Glomerular visceral epithelial cell (primary cell): ENCODE measurements around the gene WIPF3.
A peak's percentile ranks its signal among the peaks of the same experiment; 100 is the strongest.

Experiments
- DNase-seq: peaks from one replicate; pipeline ENCODE4 v3.0.0-alpha.2; 2016; ENCODE audit errors: extremely low spot score

WIPF3 gene

DNA sequence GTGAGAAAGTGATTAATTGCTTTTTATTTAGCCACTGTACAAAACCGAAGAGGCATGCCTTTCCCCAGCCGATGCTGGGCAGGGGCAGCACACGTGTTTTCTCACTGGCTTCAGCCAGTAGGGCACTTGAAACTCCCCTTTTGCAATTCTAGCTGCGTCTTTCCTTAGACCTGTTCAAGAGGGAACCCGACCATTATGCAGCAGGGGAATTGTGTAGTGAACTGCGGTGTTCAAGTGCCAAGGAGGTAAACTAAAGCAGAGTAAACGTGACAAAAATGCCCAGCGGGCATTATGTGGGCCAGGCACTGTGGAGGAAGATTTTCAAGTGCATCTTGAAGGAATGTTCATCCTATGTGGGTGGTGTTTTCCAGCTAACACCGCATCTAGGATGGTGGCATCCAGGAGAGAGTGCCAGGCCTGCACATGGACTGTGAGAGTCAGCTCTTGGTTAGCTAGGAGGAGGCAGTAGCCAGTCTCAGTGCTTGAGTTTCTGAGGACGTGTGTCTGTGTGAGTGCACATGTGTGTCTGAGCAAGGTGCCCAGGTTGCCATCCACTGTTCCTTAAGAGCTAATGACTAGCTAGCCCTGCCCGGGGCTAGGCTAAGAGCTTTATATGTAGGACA, 3.3 kb downstream of the WIPF3 start:
- no peak for DNase-seq

DNA sequence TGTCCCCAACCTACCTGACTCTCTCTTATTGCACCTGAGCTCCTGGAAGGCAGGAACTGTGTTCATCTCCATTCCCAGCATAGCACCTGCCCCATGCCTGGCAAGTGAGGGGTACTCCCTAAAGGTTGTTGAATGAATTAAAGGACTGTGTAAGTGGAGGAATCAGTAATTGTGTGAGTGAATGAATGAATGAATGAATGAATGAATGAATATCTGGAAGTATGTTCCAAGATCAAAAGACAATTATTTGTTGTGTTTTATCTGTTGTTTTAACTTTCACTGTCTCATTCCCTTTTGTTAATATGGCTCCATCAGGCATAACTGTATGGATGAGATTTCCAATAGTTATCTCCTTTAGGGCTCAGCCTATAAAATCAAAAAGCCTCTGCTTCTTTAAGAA, 4.0 kb downstream of the WIPF3 start:
- DNase-seq: no peak

DNA sequence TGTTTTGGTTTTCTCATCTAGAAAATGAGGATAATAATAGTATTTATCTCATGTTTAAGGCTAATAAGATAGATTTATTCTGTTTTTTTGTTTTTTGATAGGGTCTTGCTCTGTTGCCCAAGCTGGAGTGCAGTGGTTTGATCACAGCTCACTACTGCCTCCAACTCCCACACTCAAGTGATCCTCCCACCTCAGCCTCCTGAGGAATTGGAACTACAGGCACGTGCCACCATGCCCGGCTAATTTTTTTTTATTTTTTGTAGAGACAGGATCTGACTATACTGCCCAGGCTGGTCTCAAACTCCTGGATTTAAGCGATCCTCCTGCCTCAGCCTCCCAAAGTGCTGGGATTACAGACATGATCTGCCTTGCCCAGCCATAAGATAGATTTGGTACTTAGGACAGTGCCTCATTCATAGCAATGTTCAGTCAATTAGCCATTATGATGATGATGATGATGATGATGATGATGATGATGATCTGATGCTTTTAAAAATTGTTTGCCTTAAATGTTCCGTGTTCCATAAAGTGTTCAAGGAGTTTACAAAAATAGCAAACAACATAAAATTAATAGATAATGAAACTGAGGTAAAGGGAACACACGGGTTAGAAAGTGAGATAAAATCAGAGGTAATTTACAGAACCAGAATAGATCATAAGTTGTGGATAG, 4.6 kb downstream of the WIPF3 start:
- no peak for DNase-seq

DNA sequence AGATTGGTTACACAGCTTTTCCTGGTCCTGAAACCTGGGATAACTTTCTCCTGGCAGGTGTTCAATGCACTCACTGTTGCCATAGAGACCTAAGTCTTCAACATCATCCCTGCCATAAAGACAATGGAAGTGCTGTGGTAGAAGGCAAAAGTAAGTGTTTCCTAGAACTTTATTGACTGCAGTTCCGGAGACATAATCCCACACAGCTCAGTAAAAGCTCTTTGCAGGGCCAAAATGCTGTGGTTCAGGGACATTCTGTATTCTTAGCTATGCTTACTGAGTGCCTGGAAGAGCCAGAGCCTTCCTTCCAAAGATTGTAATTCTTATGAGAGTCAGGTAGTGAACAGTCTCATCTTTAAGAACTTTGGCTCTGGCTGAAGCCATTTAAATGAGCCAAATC, 5.3 kb downstream of the WIPF3 start:
- DNase-seq: no peak

DNA sequence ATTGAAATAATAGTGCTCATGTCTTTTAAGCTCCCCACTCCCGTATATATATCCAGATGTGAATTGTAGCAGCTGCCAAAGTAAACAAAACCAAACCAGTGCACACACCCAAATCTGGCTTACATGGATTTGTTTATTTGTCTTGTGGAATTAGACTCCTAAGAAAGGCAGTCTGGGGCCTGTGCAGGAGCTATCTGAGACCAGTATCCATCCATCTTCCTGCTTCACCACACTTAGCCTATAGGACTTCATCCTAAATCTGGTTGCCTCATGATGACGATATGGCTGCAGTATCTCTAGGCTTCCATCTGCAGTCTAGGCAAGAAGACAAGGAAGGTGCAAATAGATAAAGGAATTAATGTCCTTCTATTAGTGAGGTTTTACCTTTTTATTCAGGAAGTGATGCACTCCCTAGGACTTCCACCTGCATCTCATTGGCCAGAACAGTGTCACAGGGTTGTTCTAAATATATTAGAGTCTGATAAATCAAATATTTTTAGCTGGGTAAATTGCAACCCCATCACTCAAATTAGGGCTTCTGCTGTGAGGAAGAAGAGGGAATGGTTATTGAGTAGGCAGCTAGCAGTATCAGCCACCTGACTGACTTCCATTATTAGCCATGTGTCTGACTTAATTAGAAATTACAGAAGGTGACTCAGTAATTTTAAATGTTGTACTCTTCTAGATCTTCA, 6.0 kb downstream of the WIPF3 start:
- no peak for DNase-seq

DNA sequence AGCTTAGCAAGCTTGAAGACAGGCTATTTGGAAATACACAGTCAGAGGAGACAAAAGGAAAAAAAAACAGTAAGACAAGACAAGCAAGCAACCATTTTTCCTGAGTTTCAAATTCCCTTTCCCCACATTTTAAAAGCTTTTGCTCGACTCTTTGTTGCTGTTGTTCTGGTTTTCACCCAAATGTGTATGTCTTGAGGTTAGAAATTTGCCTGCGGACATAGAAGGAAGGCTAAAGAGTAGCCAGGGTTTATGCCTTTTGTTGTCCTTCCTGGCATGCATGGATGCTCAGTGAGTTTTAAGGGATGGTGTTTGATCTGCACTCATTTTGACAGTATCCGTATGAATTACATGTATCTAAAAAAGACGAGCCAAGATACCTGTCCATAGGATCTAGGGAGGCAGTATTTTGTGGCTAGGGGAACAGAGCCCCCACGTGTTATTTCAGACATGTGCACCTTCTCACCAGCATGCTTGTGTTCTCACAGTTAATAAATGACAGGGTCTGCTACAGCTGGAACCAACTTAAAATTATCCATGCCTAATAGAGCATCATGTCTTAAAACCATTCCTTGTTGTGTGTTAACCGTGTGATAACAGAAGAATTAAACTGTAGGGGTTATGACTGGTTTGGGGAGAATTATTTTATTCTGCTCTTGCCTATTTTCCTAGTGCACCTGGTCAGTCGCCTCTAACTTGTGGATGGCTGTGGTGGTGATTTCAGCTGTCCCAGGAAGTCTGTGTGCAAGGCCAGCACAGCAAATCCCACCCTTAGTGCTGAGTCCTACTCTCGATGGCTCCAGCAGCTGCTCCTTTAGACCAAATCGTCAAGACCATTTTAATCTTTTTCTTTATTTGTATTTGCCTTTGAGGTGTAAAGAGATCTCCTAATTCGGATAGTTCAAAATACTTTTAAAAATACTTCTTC, 9.1 kb downstream of the WIPF3 start:
- no peak for DNase-seq

DNA sequence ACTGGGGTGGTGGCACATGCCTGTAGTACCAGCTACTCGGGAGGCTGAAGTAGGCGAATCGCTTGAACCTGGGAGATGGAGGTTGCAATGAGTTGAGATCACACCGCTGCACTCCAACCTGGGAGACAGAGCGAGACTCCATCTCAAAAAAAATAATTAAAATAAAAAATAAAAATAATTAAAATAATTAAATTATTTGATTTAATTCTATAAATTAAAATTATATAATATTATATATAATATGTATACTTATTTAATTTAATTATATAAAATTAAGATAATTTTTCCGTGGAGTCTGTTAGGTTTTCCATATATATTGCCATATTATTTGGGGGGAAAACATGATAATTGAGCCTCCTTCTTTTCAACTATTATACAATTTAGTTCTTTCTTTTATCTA, 12.0 kb downstream of the WIPF3 start:
- no peak for DNase-seq

DNA sequence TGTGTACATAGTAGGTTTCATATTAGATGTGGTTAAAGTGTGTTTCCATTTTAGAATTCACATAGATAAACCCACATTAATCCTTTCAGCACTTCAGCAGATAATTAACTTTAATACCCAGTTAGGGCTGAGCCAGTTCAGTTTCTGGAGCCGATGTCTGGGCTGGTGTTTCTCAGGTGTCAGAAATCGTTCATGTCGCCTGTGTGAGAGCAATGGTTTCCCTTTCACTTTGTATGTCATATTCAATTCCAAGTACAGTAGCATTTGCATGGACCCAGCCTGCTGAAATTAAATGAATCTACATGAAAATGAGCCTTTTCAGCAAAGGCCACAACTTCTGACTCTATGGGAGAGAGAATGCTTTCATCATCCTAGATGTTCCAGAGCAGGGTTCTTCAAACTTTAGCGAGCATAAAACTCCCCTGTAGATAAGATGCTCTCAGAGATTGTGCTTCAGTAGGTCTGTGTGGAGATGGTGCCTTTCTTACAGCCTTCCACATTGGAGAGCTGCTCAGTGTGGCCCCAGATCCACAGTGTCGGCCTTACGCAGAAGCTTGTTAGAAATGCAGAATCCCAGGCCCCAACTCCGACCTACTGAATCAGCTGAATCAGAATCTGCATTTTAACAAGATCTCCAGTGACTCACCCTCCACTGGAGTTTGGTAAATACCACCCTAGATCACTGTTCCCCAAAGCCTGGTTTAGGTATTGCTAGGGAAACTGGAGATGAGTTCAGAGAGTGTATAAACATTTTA, 19.6 kb downstream of the WIPF3 start:
- DNase-seq: no peak

DNA sequence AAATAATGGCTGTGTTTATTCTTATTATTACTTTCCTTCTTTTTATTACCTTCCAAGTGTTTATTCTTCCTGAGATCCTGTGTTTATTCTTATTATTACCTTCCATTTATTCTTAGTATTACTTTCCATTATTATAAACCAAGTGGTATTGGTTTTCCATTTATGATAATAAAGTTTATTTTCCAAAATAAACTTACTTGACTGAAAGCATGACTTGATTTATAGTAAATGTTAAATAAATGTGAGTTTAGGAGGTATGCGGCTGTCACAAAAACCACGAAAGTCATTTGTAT, 20.2 kb downstream of the WIPF3 start:
- DNase-seq: no peak

DNA sequence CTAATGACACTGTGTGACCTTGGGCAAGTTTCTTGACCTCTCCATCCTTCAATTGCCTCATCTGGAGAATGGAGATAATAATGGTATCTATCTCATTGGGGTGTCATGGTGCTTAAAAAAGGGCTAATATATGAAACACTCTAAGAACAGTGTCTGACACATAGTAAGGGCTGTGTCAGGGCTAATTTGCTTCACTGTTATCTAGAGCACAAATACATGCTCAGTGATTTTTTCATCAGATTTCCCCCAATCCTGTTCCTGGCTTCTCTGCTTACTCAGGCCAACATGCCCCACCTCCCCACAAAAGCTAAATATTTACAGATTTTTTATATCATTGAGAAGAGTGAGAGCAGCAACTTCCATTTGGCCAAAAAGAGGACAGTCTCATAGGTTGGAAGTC, 20.6 kb downstream of the WIPF3 start:
- no peak for DNase-seq

DNA sequence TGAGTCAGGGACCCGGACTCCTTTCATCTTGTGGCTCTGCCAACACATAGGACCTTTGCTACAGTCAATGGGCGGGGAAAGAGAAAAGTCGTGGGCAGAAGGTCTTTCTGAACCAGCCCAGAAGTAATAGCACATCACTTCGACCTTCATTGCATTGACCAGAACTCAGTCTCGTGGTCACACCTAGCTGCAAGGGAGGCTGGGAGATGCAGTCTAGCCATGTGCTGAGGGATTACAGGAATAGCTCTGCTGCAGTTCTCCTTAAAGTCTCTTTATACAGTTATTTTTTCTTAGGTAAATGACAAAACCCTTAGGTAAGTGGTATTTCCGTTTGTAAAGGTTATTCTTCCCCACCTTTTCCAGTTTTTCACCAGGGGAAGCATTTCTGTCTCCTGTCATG, 25.4 kb downstream of the WIPF3 start:
- no peak for DNase-seq

DNA sequence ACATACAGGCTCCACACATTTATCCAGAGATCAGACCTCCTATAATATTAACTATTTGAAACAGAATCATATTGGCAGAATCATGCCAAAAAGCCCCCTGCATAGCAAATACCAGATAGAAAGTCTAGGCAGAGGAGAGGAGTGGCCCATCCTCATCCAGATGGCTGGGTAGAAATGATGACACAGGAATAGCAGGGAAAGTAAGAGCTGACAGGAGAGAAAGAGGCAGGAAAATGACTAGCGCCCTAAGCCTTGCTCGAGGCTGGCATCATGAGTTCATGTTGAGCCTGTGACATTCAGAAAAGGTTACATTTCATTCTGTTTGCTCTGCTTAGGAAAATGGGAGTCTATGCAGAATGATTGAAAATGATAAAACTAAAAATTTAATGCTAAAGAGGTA, 27.6 kb downstream of the WIPF3 start:
- DNase-seq: no peak

DNA sequence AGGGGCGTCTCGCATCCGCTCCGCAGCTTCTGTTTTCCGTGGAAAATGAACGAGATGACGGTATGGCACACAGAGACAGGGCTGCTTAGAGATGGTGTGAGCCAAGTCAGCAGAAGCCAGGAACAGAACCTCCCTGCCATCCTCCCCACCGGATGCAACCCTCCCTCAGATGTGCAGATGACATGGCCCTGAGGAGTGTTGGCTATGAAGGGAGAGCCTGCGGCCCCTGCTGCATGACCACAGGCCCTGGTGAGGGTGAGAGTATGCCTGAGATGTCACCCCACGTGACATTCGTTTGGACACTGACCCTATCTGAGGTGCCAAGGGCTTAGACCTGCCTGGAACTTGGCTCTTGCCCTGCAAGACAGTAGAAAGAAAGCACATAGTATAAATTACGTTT, 29.4 kb downstream of the WIPF3 start:
- no peak for DNase-seq

DNA sequence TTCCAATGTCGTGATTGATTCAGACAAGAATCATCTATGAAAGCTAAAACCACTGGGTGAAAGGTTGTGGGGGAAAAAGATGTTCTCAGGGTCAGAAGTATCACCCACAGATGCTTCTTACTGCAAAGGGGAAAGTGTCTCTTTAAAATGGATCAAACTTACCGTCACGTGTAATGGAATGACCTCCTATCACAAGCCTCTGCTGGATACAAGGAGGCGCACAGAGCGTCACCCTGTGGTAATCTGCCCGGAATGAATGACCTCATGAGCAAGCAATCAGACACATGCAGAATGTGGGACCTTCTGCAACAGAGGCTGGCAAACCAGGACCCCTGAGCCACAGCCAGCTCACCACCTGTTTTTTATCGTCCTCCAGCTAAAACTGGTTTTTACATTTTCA, 33.0 kb downstream of the WIPF3 start:
- peak; percentile 26 for DNase-seq

DNA sequence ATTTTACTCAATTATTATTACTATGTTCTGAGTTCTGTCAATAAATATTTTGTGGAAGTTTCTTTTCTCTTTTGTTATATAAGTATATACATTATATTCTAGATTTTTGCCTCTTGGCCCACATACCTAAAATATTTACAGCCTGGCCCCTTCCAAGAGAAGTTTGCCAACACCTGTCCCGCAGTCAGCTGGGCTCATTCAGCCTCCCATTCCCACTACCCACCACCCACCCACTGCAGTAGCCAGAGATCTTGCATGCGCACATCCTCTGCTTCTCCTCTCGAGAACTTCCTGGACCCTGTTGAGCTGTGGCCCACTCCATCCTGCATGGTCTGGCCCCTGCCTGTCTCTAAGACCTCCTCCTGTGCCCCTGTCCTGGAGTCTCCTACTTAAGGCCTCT, 33.6 kb downstream of the WIPF3 start:
- no peak for DNase-seq

DNA sequence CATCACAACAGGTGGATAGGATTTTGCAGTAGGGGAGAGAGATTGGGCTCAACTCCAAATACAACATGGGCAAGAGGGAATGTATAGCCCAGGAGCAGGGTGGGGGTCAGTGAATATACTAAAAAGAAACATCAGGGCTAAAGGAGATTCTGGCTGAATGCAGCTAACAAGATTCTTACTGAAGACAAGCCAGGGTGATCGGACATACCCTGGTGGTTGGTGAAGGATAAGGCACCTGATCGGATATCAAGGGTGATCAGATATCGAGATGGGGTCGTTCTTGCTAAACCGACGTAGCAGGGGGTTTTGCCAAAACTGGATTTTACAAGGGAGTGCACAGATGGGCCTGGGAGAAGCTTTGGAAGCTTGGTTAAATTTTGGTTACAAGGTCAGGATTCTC, 34.4 kb downstream of the WIPF3 start:
- no peak for DNase-seq

DNA sequence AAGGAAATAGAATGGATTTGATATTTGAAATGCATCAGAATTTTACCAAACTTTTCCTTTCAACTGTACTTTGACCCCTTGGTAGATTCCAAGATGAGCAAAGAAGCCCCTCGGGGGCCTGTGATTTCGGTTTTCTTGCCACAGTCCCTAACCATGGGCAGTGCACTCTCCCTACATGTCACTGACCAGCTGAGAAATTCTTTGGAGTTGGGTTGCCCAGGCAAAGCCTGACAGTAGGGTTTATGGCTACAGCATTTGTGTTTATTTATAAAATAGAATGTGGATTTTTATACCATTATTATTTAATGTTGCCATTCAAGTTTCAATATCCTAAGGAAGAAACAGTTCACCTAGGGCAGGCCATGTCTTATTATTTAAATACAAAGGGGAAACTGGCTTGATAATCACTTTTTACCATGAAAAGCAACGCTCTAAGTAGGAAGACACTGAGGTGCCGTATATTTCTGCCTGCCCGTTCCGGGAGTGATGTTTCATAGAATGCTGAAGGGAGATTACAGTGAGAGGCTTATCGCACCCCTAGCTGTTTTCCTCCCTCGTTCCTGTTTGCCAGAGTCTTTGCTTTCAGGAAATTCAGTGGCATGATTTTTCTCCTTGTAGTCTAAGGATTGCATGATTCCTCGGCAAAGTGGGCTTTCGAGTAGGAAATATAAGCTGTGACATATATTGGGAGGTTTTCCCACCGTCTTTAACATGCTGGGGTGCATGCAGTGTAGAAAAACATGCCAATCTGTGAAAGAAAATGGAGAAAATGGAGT, 35.8 kb downstream of the WIPF3 start:
- no peak for DNase-seq

DNA sequence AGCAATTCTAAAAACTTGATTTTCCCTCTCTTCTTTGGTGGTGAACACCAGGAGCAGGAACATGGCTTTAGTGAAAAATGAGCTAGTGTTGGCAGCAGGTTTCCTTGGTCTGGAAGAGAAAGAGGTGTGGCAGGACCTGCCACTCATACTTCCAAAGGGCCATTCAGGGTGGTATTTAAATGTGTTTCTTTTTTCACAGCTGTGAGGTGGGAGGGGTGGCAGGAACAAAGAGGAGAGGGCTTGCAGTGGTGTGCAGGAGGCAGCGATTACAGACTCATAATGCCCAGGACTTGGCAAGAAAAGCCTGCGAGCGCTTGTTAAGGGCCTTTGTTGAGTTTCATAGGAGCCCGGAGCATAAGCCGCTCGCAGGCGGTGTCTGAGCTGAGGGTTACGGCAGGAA, 36.8 kb downstream of the WIPF3 start:
- DNase-seq: no peak

DNA sequence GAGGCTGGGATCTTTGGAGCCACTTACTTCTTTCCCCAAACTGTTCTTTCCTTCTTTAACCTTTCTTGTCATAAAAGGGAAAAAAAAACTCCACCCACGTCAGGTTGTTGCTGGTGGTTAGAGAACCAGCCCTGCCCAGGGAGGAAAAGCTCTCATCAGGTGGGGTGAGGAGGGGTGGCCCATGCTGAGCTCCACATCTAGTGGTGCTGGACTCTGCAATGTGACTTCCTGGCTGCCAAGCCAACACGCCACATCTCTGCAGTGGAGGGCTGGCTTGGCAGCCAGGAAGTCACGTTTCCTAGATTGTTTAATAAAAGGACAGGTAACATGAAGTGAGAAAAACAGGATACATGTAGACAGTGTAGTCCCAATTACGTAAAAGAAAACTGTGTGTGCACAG, 37.4 kb downstream of the WIPF3 start:
- no peak for DNase-seq

DNA sequence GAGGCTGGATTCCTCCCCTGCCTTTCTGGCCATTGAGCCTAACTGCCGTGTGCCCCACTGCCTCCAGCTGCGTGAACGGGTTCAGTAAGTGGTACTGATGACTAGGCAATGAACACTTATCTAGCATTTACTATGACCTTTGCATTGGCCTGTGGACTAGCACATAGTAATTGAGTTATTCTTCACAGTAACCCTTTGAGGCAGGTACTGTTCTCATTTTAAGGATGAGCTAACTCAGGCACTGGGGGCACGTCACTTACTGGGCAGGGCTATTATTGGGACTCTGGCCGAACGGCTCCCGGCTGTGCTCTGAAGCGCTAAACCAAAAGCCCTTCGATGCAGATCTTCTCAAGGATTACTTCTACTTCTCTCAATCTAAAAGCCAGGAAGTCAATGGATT, 38.3 kb downstream of the WIPF3 start:
- DNase-seq: no peak

DNA sequence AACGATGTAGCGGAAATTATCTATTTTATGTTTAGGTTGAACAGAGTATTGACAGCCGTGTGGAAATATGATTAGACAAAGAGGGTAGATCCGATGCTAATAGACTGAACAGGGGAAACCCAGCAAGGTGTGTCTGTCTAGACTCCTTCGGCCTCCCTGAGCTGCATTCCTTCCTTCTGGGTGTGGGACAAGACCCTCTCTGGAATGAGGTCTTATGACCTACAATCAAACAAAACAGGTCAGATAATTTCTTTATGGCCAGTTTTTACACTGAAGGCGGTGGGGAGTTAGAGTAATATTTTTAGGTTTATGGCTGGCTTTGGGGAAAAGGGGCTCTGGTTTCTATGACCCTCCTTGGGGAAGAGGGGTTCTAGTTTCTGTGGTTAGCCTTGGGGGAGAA, 41.2 kb downstream of the WIPF3 start:
- DNase-seq: no peak
